OCI-M2 (cell line): Measurements from ENCODE around the gene TDRD10.
"Not testable (repeated sequence)": the region's sequence is repeated elsewhere in the genome, so short reads cannot be mapped to it uniquely, and the experiment has no call there.

Experiments
- DNase-seq: peaks from one replicate; lab custom pipeline; 2025; ENCODE audit not compliant: unreplicated experiment; lab: John Stamatoyannopoulos, UW

Gene TDRD10

GRCh38 chr1:154478639-154479038 lies 23.4 kb upstream of the TDRD10 start:
- no peak for DNase-seq

GRCh38 chr1:154479764-154480421 lies 22.1 kb upstream of the TDRD10 start:
- DNase-seq, result peak; percentile 72

- DNase-seq, result no peak
Measured at GRCh38 chr1:154481053-154481452, 21.0 kb upstream of the TDRD10 start.

GRCh38 chr1:154483941-154484803 lies 17.8 kb upstream of the TDRD10 start:
- DNase-seq, result no peak

- DNase-seq, result no peak
Measured at GRCh38 chr1:154485106-154485505, 16.9 kb upstream of the TDRD10 start.

GRCh38 chr1:154485910-154486496 lies 16.0 kb upstream of the TDRD10 start:
- DNase-seq, result no peak

GRCh38 chr1:154486756-154487155 lies 15.3 kb upstream of the TDRD10 start:
- DNase-seq, result not testable (repeated sequence)

GRCh38 chr1:154488922-154489321 lies 13.1 kb upstream of the TDRD10 start:
- DNase-seq, result no peak

- DNase-seq, result no peak
Measured at GRCh38 chr1:154489695-154490274, 12.2 kb upstream of the TDRD10 start.

GRCh38 chr1:154490317-154490716 lies 11.7 kb upstream of the TDRD10 start:
- no peak for DNase-seq

GRCh38 chr1:154492115-154492514 lies 9.9 kb upstream of the TDRD10 start:
- no peak for DNase-seq

- no peak for DNase-seq
Measured at GRCh38 chr1:154493276-154493675, 8.7 kb upstream of the TDRD10 start.

- DNase-seq, result no peak
Measured at GRCh38 chr1:154495496-154496273, 6.3 kb upstream of the TDRD10 start.

GRCh38 chr1:154496383-154496782 lies 5.6 kb upstream of the TDRD10 start:
- no peak for DNase-seq

- peak; percentile 20 for DNase-seq
Measured at GRCh38 chr1:154497026-154497806, 4.8 kb upstream of the TDRD10 start.

- no peak for DNase-seq
Measured at GRCh38 chr1:154499446-154499845, 2.6 kb upstream of the TDRD10 start.

GRCh38 chr1:154500533-154500932 lies 1.5 kb upstream of the TDRD10 start:
- no peak for DNase-seq

- no peak for DNase-seq
Measured at GRCh38 chr1:154501423-154502065, 475 bp upstream of the TDRD10 start.

GRCh38 chr1:154502744-154503115 lies 711 bp downstream of the TDRD10 start:
- no peak for DNase-seq

GRCh38 chr1:154503898-154504297 lies 1.9 kb downstream of the TDRD10 start:
- DNase-seq, result no peak
